ENCODE measurements around the gene PPP1R9A.

PPP1R9A gene

GRCh38 chr7:95286096-95286495 lies 378.7 kb downstream of the PPP1R9A start:
- no peak for TF ChIP-seq ZFP3 (CRISPR knock-in tag; IDR thresholded peaks at IDR 0.05)
- no peak for TF ChIP-seq CSDC2 (CRISPR knock-in tag; IDR thresholded peaks at IDR 0.05)
- no peak for TF ChIP-seq ZFP30 (CRISPR knock-in tag; IDR thresholded peaks at IDR 0.05)
- TF ChIP-seq ZC3H10 (CRISPR knock-in tag; IDR thresholded peaks at IDR 0.05), result no peak
- no peak for TF ChIP-seq CREB5 (CRISPR knock-in tag; IDR thresholded peaks at IDR 0.05; ENCODE audit: low read depth)
- no peak for TF ChIP-seq POU6F1 (CRISPR knock-in tag; IDR thresholded peaks at IDR 0.05; ENCODE audit: borderline replicate concordance, low read depth)
- no peak for TF ChIP-seq PATZ1 (CRISPR knock-in tag; IDR thresholded peaks at IDR 0.05; ENCODE audit: borderline replicate concordance)
- no peak for TF ChIP-seq RARB (CRISPR knock-in tag; IDR thresholded peaks at IDR 0.05)
- TF ChIP-seq TCF4 (CRISPR knock-in tag; IDR thresholded peaks at IDR 0.05; ENCODE audit: borderline replicate concordance), result no peak
- no peak for TF ChIP-seq ZNF8 (CRISPR knock-in tag; IDR thresholded peaks at IDR 0.05)
- ATAC-seq, result no peak

GRCh38 chr7:95290166-95290830 lies 382.9 kb downstream of the PPP1R9A start:
- no peak for ATAC-seq
- no peak for TF ChIP-seq BACH2 (CRISPR knock-in tag; IDR thresholded peaks at IDR 0.05; ENCODE audit: borderline replicate concordance)
- no peak for TF ChIP-seq CSDC2 (CRISPR knock-in tag; IDR thresholded peaks at IDR 0.05)
- TF ChIP-seq ESRRG (CRISPR knock-in tag; IDR thresholded peaks at IDR 0.05), result no peak
- no peak for TF ChIP-seq ZNF70 (CRISPR knock-in tag; IDR thresholded peaks at IDR 0.05)
- no peak for TF ChIP-seq ZNF8 (CRISPR knock-in tag; IDR thresholded peaks at IDR 0.05)
- no peak for TF ChIP-seq ARNTL (CRISPR knock-in tag; IDR thresholded peaks at IDR 0.05; ENCODE audit: borderline replicate concordance, low read depth)
- TF ChIP-seq CREB5 (CRISPR knock-in tag; IDR thresholded peaks at IDR 0.05; ENCODE audit: low read depth), result no peak
- no peak for TF ChIP-seq TSHZ2 (CRISPR knock-in tag; IDR thresholded peaks at IDR 0.05)
- no peak for TF ChIP-seq RARB (CRISPR knock-in tag; IDR thresholded peaks at IDR 0.05)
- TF ChIP-seq GLIS3 (CRISPR knock-in tag; IDR thresholded peaks at IDR 0.05), result no peak
- TF ChIP-seq POU6F1 (CRISPR knock-in tag; IDR thresholded peaks at IDR 0.05; ENCODE audit: borderline replicate concordance, low read depth), result no peak
- TF ChIP-seq ZC3H10 (CRISPR knock-in tag; IDR thresholded peaks at IDR 0.05), result no peak
- no peak for TF ChIP-seq PPARA (CRISPR knock-in tag; IDR thresholded peaks at IDR 0.05; ENCODE audit: borderline replicate concordance)
- no peak for TF ChIP-seq SNAI2 (CRISPR knock-in tag; IDR thresholded peaks at IDR 0.05)
- no peak for TF ChIP-seq ZFP30 (CRISPR knock-in tag; IDR thresholded peaks at IDR 0.05)
- TF ChIP-seq TCF4 (CRISPR knock-in tag; IDR thresholded peaks at IDR 0.05; ENCODE audit: borderline replicate concordance), result no peak
- no peak for TF ChIP-seq OSR1 (CRISPR knock-in tag; IDR thresholded peaks at IDR 0.05)
- no peak for TF ChIP-seq ZNF565 (CRISPR knock-in tag; conservative IDR thresholded peaks at IDR 0.05; ENCODE audit: low read depth)

Measured in SK-N-SH treated with all-trans-retinoic acid at 6 μM for 48 hours (cell line).